A549 treated with ZK216348 at 1 μM for 4 hours (cell line): ENCODE measurements around the gene HLA-DQA2. TPM values are rescaled to one million over a fixed set of nuclear protein-coding genes. Genes with fewer than 3 reads are reported as not detected.

Experiments
- total RNA-seq: library from RNA; stranded (reverse); fragments of 200-300 nt; extraction: Qiagen RNA extraction; gene quantifications from 5 replicates; pipeline ENCODE4 v1.2.3, GENCODE V29; 2022; ENCODE audit warnings: low read depth

HLA-DQA2 gene
- not detected in 5 replicates for total RNA-seq

GRCh38 chr6:32741031-32741960 lies at the start of gene HLA-DQA2:
HLA-DQA2 (plus strand) TSS chr6:32741391; CDS start chr6:32741444, 53 bp downstream.

GRCh38 chr6:32763421-32763820 lies 22.2 kb downstream of the HLA-DQA2 start, which contains the start of gene HLA-DQB2:
HLA-DQB2 (minus strand) TSS chr6:32763532; CDS start chr6:32763470, 62 bp downstream.

Other genes starting within 250 kb of the HLA-DQA2 start
- not detected in 5 replicates for gene HLA-DRB5, start 211.1 kb upstream of the HLA-DQA2 start, total RNA-seq
- gene HLA-DRB1, start 151.5 kb upstream of the HLA-DQA2 start, total RNA-seq, result not detected in 5 replicates
- not detected in 5 replicates for gene HLA-DQA1, start 104.0 kb upstream of the HLA-DQA2 start, total RNA-seq
- not detected in 5 replicates for gene HLA-DQB1, start 74.7 kb upstream of the HLA-DQA2 start, total RNA-seq
- not detected in 5 replicates for gene HLA-DQB2, start 22.1 kb downstream of the HLA-DQA2 start, total RNA-seq
- gene HLA-DOB, start 75.6 kb downstream of the HLA-DQA2 start, total RNA-seq, result 0.16 to 0.23 TPM in 2 of 5 replicates, not detected in the others
- gene TAP2, start 97.3 kb downstream of the HLA-DQA2 start, total RNA-seq, result 10.9 to 20.6 TPM (median 17.8 TPM) in 5 replicates
- 18.6 to 22.5 TPM (median 20.0 TPM) in 5 replicates for gene PSMB8, start 102.7 kb downstream of the HLA-DQA2 start, total RNA-seq
- gene TAP1, start 112.3 kb downstream of the HLA-DQA2 start, total RNA-seq, result 28.3 to 38.6 TPM (median 34.4 TPM) in 5 replicates
- gene PSMB9, start 112.8 kb downstream of the HLA-DQA2 start, total RNA-seq, result 15.8 to 24.7 TPM (median 19.0 TPM) in 5 replicates
- gene HLA-DMB, start 199.6 kb downstream of the HLA-DQA2 start, total RNA-seq, result 1.1 to 2.2 TPM (median 1.8 TPM) in 5 replicates
- gene HLA-DMA, start 211.7 kb downstream of the HLA-DQA2 start, total RNA-seq, result 2.7 to 3.6 TPM (median 3.2 TPM) in 5 replicates
- 127 to 155 TPM (median 130 TPM) in 5 replicates for gene BRD2, start 227.2 kb downstream of the HLA-DQA2 start, total RNA-seq